ENCODE data around the gene CXCR2. TPM values are rescaled to one million over a fixed set of nuclear protein-coding genes. Genes with fewer than 3 reads are reported as not detected.
"Not testable (repeated sequence)": the region's sequence is repeated elsewhere in the genome, so short reads cannot be mapped to it uniquely, and the experiment has no call there.

The CXCR2 gene
- total and polyA plus RNA-seq, 7 donors: 0.03 to 1.3 (median 0.63) TPM; not detected in 1

- WGBS, 3 donors: 85 to 92% (median 87%) methylated on average over 3 of the region's 3 CpGs
- no peaks in the 10 kb centered on the region for H3K27me3 ChIP-seq (ENCODE audit: insufficient read depth in 3 of 3, low read length in 2 of 3)
- DNase-seq (no peak), ATAC-seq (no peak)
- no peak overlapping the region for H3K27ac ChIP-seq
- H3K4me1 ChIP-seq: no peaks in the 10 kb centered on the region
- intact Hi-C loops (cut with DNase I): no loop called here
- no peak overlapping the region for H3K4me3 ChIP-seq
- no peak for TF ChIP-seq CTCF (IDR thresholded peaks at IDR 0.05)
- H3K36me3 ChIP-seq (ENCODE audit: insufficient read depth in 1 of 2, low read depth in 1 of 2): no peaks in the 10 kb centered on the region
- peaks cover 10% of the 10 kb centered on the region for H3K9me3 ChIP-seq
Measured at GRCh38 chr2:218091746-218092145, 34.1 kb upstream of the CXCR2 start.

GRCh38 chr2:218093879-218094278 lies 31.9 kb upstream of the CXCR2 start:
- ATAC-seq (no peak), DNase-seq (no peak)
- 80 to 84% (median 83%) methylated on average over 3 of the region's 3 CpGs for WGBS, 3 donors
- H3K9me3 ChIP-seq: no peaks in the 10 kb centered on the region
- no peak for TF ChIP-seq CTCF (IDR thresholded peaks at IDR 0.05)
- no peaks in the 10 kb centered on the region for H3K4me1 ChIP-seq
- H3K27me3 ChIP-seq (ENCODE audit: insufficient read depth in 3 of 3, low read length in 2 of 3): no peaks in the 10 kb centered on the region
- H3K4me3 ChIP-seq: no peak overlapping the region
- no peak overlapping the region for H3K27ac ChIP-seq
- intact Hi-C loops (cut with DNase I): no loop called here
- no peaks in the 10 kb centered on the region for H3K36me3 ChIP-seq (ENCODE audit: insufficient read depth in 1 of 2, low read depth in 1 of 2)

GRCh38 chr2:218095853-218096252 lies 30.0 kb upstream of the CXCR2 start:
- H3K4me3 ChIP-seq: no peak overlapping the region
- intact Hi-C loops (cut with DNase I): no loop called here
- H3K4me1 ChIP-seq: no peaks in the 10 kb centered on the region
- no peak for DNase-seq
- no peaks in the 10 kb centered on the region for H3K9me3 ChIP-seq
- TF ChIP-seq CTCF (IDR thresholded peaks at IDR 0.05): no peak
- no peak for ATAC-seq
- H3K27ac ChIP-seq: no peak overlapping the region
- H3K27me3 ChIP-seq (ENCODE audit: insufficient read depth in 3 of 3, low read length in 2 of 3): no peaks in the 10 kb centered on the region
- WGBS, 3 donors: 73 to 78% (median 73%) methylated on average over 8 of the region's 8 CpGs
- H3K36me3 ChIP-seq (ENCODE audit: insufficient read depth in 1 of 2, low read depth in 1 of 2): no peaks in the 10 kb centered on the region

GRCh38 chr2:218097975-218098374 lies 27.9 kb upstream of the CXCR2 start:
- H3K27ac ChIP-seq: no peak overlapping the region
- no peaks in the 10 kb centered on the region for H3K4me1 ChIP-seq
- H3K4me3 ChIP-seq: no peak overlapping the region
- TF ChIP-seq CTCF (IDR thresholded peaks at IDR 0.05): no peak
- H3K9me3 ChIP-seq: no peaks in the 10 kb centered on the region
- no peaks in the 10 kb centered on the region for H3K27me3 ChIP-seq (ENCODE audit: insufficient read depth in 3 of 3, low read length in 2 of 3)
- no peaks in the 10 kb centered on the region for H3K36me3 ChIP-seq (ENCODE audit: insufficient read depth in 1 of 2, low read depth in 1 of 2)
- ATAC-seq (no peak), DNase-seq (no peak)
- intact Hi-C loops (cut with DNase I): no loop called here
- WGBS, 3 donors: 75 to 79% (median 76%) methylated on average over 3 of the region's 3 CpGs

- H3K9me3 ChIP-seq; H3K4me3 ChIP-seq; ATAC-seq; H3K4me1 ChIP-seq; intact Hi-C loops (cut with DNase I); H3K27me3 ChIP-seq (ENCODE audit: insufficient read depth in 3 of 3, low read length in 2 of 3); H3K27ac ChIP-seq; DNase-seq; H3K36me3 ChIP-seq (ENCODE audit: insufficient read depth in 1 of 2, low read depth in 1 of 2): not testable (repeated sequence)
- WGBS, 3 donors: 78 to 81% (median 79%) methylated on average over 7 of the region's 7 CpGs
Measured at GRCh38 chr2:218108834-218109233, 17.0 kb upstream of the CXCR2 start.

- DNase-seq; H3K27me3 ChIP-seq (ENCODE audit: insufficient read depth in 3 of 3, low read length in 2 of 3); H3K27ac ChIP-seq; ATAC-seq; intact Hi-C loops (cut with DNase I); H3K36me3 ChIP-seq (ENCODE audit: insufficient read depth in 1 of 2, low read depth in 1 of 2); H3K9me3 ChIP-seq; H3K4me1 ChIP-seq; H3K4me3 ChIP-seq: not testable (repeated sequence)
- WGBS, 3 donors: 65 to 77% (median 75%) methylated on average over 4 of the region's 4 CpGs
Measured at GRCh38 chr2:218121789-218122188, 4.0 kb upstream of the CXCR2 start.

- ATAC-seq; intact Hi-C loops (cut with DNase I); H3K27ac ChIP-seq; H3K36me3 ChIP-seq (ENCODE audit: insufficient read depth in 1 of 2, low read depth in 1 of 2); H3K4me1 ChIP-seq; DNase-seq; H3K27me3 ChIP-seq (ENCODE audit: insufficient read depth in 3 of 3, low read length in 2 of 3); H3K9me3 ChIP-seq; H3K4me3 ChIP-seq: not testable (repeated sequence)
Measured at GRCh38 chr2:218122286-218122685, 3.5 kb upstream of the CXCR2 start.

Data from psoas muscle (tissue), 8 donors.